HG02870 (cell line): ENCODE data around the gene TTC9.

ENCODE experiments used
- ATAC-seq: cut with Tn5 transposase; IDR thresholded peaks from one replicate; pipeline ENCODE4 v1.9.1; 2021; ENCODE audit warnings: mild to moderate bottlenecking, moderate library complexity; ENCODE audit not compliant: unreplicated experiment

TTC9 gene

DNA sequence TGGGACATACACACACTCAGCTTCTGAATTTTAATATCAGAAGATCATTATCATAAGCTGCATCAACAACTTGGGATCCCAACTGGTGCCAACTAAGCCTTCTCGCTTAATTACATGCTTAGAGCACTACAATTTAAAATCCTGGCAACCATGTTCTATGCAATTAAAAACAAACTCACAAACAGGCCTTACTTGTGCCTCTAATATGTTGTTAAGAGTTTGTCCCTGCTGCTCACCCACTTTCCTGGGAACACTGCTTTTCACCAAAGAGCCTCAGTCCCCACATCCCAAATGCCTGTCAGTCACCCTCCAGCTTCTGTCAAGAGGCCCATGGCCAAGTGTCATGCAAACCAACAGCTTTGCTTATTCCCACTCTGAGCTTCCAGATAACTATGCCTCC lies 69.7 kb downstream of the TTC9 start:
- no peak for ATAC-seq

GRCh38 chr14:70713096-70713495 lies 71.4 kb downstream of the TTC9 start:
- ATAC-seq = no peak

- no peak for ATAC-seq
These were observed 71.8 kb downstream of the TTC9 start for GRCh38 chr14:70713511-70713916.

DNA sequence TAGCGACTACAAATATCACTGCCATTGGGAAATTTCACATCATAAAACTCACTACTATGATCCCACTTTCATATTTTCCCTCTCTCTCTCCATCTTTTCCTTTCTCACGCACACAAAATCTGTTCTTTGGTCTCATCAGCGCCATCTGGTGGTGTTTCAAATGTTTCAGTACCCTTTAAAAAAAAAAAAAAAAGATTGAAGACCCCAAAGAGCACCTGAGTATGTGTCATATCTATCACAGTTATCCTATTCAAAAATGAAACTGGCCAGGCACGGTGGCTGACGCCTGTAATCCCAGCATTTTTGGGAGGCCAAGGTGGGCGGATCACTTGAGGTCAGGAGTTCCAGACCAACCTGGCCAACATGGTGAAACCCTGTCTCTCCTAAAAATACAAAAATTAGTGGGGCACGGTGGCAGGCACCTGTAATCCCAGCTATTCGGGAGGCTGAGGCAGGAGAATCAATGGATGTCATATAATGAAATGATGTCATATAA lies 72.4 kb downstream of the TTC9 start:
- no peak for ATAC-seq

DNA sequence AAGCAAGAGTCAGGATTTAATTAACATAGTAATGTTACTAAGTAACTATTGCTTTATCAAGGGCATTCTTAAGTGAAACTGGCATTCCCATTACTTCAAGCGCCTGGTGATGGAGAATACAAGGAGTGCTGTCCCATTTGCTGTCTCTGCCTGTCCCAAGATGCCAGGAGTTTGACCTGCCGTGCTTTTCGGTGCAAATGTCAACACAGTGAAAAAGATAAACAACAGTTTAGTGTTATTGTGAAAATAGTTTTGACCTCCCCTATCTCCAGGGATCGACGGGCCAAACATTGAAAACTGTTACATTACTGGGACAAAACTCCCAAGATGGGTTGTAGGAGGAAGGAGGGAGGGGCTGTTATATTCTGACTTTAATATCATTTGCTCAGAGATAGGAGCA lies 74.8 kb downstream of the TTC9 start:
- no peak for ATAC-seq

- no peak for ATAC-seq
These were observed 75.2 kb downstream of the TTC9 start for GRCh38 chr14:70716958-70717357.

DNA sequence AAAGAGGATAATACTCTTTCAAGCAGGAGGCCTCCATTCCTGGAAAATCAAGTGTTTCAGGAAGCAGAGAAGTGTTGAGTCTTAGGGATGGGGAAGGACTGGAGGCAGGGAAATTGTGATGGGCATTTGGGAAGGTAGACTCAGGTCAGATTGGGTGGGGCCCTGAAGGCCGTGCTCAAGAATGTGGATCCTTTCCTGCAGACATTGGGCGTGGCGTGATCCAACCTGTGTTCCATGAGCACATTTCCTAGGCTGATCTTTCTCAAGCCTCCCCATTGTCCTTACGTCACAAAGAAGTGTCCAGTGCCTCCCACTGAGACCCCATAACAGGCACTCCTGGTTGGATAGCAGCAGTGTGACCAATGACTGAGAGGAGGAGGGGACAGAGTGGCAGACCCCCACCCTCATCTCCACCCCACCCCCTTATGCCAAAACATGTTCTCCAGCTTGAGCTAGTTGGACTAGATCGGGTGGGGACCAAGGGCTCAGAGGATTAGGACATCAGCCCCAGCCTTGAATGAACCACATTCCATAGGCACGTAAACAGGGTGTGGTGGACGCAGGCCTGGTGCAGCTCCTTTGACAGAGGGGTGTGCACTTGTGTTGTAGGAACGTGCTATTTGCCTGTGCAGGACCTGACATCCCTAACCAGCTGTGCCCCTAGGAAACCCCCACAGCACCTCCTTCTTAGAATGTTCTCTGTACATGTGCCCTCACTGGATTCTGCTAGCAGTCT lies 76.8 kb downstream of the TTC9 start:
- ATAC-seq = no peak

GRCh38 chr14:70721542-70721941 lies 79.8 kb downstream of the TTC9 start:
- ATAC-seq = no peak

DNA sequence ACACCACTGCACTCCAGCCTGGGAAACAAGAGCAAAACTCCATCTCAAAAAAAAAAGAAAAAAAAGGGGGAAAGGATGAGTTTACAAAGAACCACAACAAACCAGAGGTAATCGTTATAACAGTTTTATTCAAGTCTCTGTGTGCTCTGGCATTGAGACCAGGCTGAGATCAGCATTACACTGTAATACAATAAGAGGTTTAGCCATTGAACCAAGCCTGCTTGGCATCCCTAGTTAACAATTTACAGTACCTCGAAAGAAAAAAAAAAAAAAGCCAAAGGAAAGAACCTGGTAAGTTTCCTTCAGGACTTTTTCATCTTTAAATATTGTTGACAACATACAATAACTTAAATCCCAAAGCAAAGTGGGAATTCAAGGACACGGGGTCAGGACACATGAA lies 80.7 kb downstream of the TTC9 start:
- ATAC-seq = no peak

DNA sequence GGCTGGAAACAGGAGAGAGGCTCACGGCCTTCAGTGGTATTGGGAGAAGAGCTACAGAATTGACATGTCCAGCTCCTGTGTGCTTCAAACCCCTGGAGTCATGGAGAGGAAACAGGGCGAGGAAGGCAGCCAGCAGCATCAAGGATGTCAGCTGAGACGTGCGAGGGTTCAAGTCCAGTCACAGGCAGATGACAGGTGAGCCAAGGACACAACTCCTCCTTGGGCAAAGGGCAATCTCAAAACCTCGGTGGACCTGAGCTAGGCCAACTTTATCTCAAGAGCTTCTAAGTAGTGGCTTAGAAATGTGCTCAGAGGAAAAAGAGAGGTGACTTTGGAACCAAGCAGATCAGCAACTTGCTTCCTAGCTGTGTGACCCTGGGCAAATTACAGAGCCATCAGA lies 81.6 kb downstream of the TTC9 start:
- no peak for ATAC-seq

GRCh38 chr14:70724110-70724509 lies 82.4 kb downstream of the TTC9 start:
- ATAC-seq = no peak

- no peak for ATAC-seq
These were observed 83.2 kb downstream of the TTC9 start for GRCh38 chr14:70724944-70725343.
